ENCODE results near the gene MRPL48. TPM values are rescaled to one million over a fixed set of nuclear protein-coding genes. Genes with fewer than 3 reads are reported as not detected.

The MRPL48 gene
- total RNA-seq, 1 donor from 2014 or later: 26.5 TPM

- Histone ChIP-seq H3K9me3 (no peaks in the 10 kb centered on the region), H3K4me1 (no peaks in the 10 kb centered on the region), H3K27ac (no peak overlapping the region), H3K27me3 (ENCODE audit: low read depth) (no peaks in the 10 kb centered on the region), H3K36me3 (peaks cover 47% of the 10 kb centered on the region), H3K4me3 (no peak overlapping the region)
- ATAC-seq (no peak), DNase-seq (no peak)
- intact Hi-C loops (cut with DNase I): no loop called here
- no peak for TF ChIP-seq CTCF (IDR thresholded peaks at IDR 0.05)
Measured at GRCh38 chr11:73859671-73860070, 72.0 kb downstream of the MRPL48 start.

DNA sequence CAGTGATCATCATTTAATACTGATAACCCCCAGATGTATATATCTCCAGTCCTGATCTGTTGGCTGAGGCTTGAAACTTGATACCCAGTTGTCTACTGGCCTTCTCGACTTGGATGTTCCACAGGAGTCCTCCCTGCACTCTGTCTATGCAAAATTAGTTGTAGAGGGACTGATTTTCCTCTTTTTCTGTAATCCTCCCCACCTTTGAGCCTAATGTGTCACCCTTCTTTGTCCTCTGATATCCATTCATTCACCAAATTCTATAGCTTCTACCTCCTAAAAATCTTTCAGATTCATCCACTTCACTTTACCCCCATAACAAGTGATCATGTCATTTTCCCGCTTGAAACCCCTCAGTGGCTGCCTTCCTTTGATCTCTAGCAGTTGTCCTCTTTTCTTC is 72.5 kb downstream of the MRPL48 start:
- H3K27ac ChIP-seq: no peak overlapping the region
- no peaks in the 10 kb centered on the region for H3K9me3 ChIP-seq
- no peak for TF ChIP-seq CTCF (IDR thresholded peaks at IDR 0.05)
- no peak overlapping the region for H3K4me3 ChIP-seq
- no peaks in the 10 kb centered on the region for H3K27me3 ChIP-seq (ENCODE audit: low read depth)
- ATAC-seq (no peak), DNase-seq (no peak)
- no peaks in the 10 kb centered on the region for H3K4me1 ChIP-seq
- intact Hi-C loops (cut with DNase I): no loop called here
- peaks cover 46% of the 10 kb centered on the region for H3K36me3 ChIP-seq

GRCh38 chr11:73862986-73863385 is 75.3 kb downstream of the MRPL48 start:
- intact Hi-C loops (cut with DNase I): no loop called here
- H3K4me1 ChIP-seq: peaks cover 3% of the 10 kb centered on the region
- H3K4me3 ChIP-seq: no peak overlapping the region
- H3K36me3 ChIP-seq: peaks cover 45% of the 10 kb centered on the region
- TF ChIP-seq CTCF (IDR thresholded peaks at IDR 0.05): no peak
- no peaks in the 10 kb centered on the region for H3K27me3 ChIP-seq (ENCODE audit: low read depth)
- H3K27ac ChIP-seq: no peak overlapping the region
- ATAC-seq: no peak
- DNase-seq: no peak
- no peaks in the 10 kb centered on the region for H3K9me3 ChIP-seq

- Histone ChIP-seq H3K9me3 (no peaks in the 10 kb centered on the region), H3K36me3 (peaks cover 39% of the 10 kb centered on the region), H3K27ac (no peak overlapping the region), H3K4me1 (peaks cover 3% of the 10 kb centered on the region), H3K27me3 (ENCODE audit: low read depth) (no peaks in the 10 kb centered on the region), H3K4me3 (no peak overlapping the region)
- TF ChIP-seq CTCF (IDR thresholded peaks at IDR 0.05): no peak
- ATAC-seq (no peak), DNase-seq (no peak)
- intact Hi-C loops (cut with DNase I): no loop called here
Measured at GRCh38 chr11:73866095-73866579, 78.5 kb downstream of the MRPL48 start.

DNA sequence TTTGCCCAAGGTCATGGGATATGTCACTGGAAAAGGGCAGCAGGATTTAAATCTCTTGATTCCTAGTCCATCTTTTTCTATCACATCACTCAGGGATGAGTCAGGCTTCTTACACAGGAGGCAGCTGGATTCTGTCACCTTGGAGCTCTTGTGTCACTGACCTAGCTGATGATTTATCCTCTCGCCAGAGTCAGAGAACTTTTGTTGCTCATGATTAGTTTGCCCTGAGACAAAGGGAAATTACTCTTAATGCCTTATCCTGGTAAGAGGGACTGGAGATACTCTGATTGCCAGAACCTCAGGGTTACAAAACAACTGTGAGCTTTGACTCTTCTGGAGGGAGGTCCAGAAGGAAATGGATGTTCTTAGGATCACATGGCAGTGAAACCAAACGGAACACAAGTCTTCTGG is 78.9 kb downstream of the MRPL48 start:
- Histone ChIP-seq H3K4me1 (peaks cover 3% of the 10 kb centered on the region), H3K36me3 (peaks cover 39% of the 10 kb centered on the region), H3K9me3 (no peaks in the 10 kb centered on the region), H3K27ac (no peak overlapping the region), H3K27me3 (ENCODE audit: low read depth) (no peaks in the 10 kb centered on the region), H3K4me3 (no peak overlapping the region)
- peak in 1 of 2 donors; percentile 47 for ATAC-seq
- no peak for DNase-seq
- intact Hi-C loops (cut with DNase I): no loop called here
- TF ChIP-seq CTCF (IDR thresholded peaks at IDR 0.05): no peak

Measured in lower lobe of right lung (tissue), 2 donors.